ENCODE data around the gene NOTCH2NLA. TPM values are rescaled to one million over a fixed set of nuclear protein-coding genes. Genes with fewer than 3 reads are reported as not detected.
"Not testable (repeated sequence)": the region's sequence is repeated elsewhere in the genome, so short reads cannot be mapped to it uniquely, and the experiment has no call there.

NOTCH2NLA gene
- polyA plus RNA-seq, 3 donors: 12.2 to 14.2 (median 13.3) TPM

DNA sequence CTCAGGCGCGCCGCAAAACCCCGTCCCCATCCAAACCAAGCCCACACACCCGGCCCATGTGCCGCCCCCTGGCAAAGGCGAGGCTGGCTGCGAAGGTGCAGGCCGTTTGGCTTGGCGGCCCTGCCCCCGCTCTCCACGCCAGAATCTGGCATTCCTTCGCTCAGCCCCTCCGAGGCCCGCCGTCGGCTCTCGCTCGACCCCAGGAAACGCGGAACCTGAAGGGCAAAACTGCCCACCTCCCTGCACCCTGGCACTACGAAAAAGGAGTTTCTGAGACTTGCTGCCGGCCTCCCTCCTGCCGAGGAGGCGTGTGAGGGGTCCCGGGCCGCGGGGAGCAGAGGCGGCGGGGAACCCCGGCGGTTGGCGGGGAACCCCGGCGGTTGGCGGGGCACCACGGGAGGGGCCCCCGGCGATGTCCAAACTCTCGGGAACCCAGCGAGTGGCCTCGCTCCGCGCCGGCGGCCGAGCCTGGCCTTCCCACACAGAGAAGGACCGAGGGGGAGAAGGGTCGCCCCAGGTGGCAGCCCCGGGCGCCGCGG, 608 bp downstream of the NOTCH2NLA start:
- WGBS, 3 donors: 0 to 2% (median 0%) methylated on average over 8 to 16 of the region's 53 CpGs
- not testable (repeated sequence) for H3K27ac ChIP-seq (ENCODE audit: low read depth, low read length)

DNA sequence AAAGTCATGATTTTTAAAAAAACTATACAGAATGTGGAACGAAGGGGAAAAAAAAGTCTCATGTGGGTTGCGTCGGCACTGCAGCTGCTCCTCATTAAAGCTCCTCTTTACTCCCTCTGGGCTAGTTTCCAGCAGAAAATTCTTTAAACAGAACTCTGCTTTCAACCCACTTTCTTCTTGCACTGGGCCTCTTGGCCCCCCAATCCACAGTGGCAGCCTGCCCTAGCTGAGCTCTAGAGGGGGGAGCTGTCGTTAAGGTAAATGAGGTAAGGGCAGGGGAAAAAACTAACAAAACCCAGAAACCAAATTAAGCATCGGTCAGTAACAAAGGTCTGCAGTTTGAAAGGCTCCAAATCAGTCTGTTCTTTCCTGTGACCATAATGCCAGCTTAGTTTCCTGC, 54.3 kb downstream of the NOTCH2NLA start:
- WGBS, 3 donors: 8% methylated on average over 1 of the region's 5 CpGs; no CpG with 5 or more reads in 2 of the 3 donors
- not testable (repeated sequence) for H3K27ac ChIP-seq (ENCODE audit: low read depth, low read length)

DNA sequence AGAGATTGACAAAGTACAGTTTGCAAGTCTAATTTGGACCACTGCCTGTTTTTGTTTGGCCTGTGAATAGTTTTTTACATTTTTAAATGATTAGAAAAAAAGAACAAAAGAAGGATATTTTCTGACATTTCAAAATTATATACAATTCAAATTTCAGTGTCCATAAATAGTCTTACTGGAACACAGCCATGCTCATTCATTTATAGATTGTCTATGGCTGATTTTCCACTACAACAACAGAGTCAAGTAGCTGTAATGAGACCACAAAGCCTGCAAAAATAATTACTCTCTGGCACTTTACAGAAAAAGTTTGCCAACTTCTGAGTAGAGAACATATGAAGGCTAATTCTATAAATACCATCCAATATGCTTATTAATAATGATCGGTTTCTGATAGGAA, 61.1 kb downstream of the NOTCH2NLA start:
- H3K27ac ChIP-seq (ENCODE audit: low read depth, low read length): not testable (repeated sequence)
- no CpG with 5 or more reads among the region's 1 CpG for WGBS, 3 donors

- H3K27ac ChIP-seq (ENCODE audit: low read depth, low read length): not testable (repeated sequence)
- WGBS, 3 donors: no CpG with 5 or more reads among the region's 1 CpG
Observed at GRCh38 chr1:146167273-146167672, 61.5 kb downstream of the NOTCH2NLA start.

DNA sequence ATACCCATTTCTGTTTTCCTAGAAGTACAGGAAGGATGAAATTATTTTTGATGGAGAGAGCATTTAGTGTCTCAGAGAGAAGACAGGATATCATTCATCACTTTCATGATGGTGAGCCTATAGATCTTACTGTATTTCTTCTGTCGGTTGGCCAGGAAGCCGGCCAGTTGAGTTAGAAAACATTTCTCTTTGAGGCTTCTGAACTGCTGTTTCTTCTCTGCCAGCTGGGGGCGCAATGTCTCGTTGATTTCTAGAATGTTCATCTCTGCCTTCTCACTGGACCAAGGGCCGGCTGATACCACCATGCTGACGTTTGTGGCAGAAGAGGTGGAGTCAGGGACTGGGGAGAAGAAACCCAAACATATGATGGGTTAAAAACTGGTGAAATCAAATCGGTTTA, 84.4 kb downstream of the NOTCH2NLA start, which contains the start of gene NBPF10:
NBPF10 (minus strand) TSS at position 340 of the 400 bp plus-strand sequence; CDS start at position 305, 35 bp downstream.
- H3K27ac ChIP-seq (ENCODE audit: low read depth, low read length): not testable (repeated sequence)
- WGBS, 3 donors: 0% methylated on average over 2 of the region's 7 CpGs; no CpG with 5 or more reads in 2 of the 3 donors

Other genes starting within 250 kb of the NOTCH2NLA start
- gene TXNIP, start 232.4 kb downstream of the NOTCH2NLA start, polyA plus RNA-seq: 1,000 to 10,000 TPM in 1 of 3 donors, 100 to 1,000 TPM in 2; 378 to 1,060 (median 834) TPM
- gene HJV, start 207.3 kb downstream of the NOTCH2NLA start, polyA plus RNA-seq: not detected
- gene NBPF10, start 84.2 kb downstream of the NOTCH2NLA start, polyA plus RNA-seq: 1 to 10 TPM in 1 of 3 donors, under 1 TPM in 2; 0.51 to 1.5 (median 0.88) TPM

Measured in adipose tissue (tissue), 3 donors.